C1 segment of cervical spinal cord (tissue), 14 donors: ENCODE results near the gene CAND2.
A peak's percentile ranks its signal among the peaks of the same experiment; 100 is the strongest.

ENCODE experiments used
- DNase-seq, 14 donors: peaks; one replicate each; lab custom pipeline; 2025; lab: John Stamatoyannopoulos, UW

CAND2 gene

GRCh38 chr3:12807066-12807465 lies 10.6 kb downstream of the CAND2 start:
- DNase-seq = no peak

- no peak for DNase-seq
Measured at GRCh38 chr3:12807601-12808359, 11.3 kb downstream of the CAND2 start.

- no peak for DNase-seq
Measured at GRCh38 chr3:12808587-12808986, 12.1 kb downstream of the CAND2 start.

- no peak for DNase-seq
Measured at GRCh38 chr3:12809001-12809400, 12.5 kb downstream of the CAND2 start.

GRCh38 chr3:12809435-12809834 lies 13.0 kb downstream of the CAND2 start:
- DNase-seq = no peak

GRCh38 chr3:12810013-12810780 lies 13.7 kb downstream of the CAND2 start:
- peak in 13 of 14 donors; percentile 58 to 93 (median 86) for DNase-seq

- DNase-seq = no peak
Measured at GRCh38 chr3:12810961-12811360, 14.5 kb downstream of the CAND2 start.

GRCh38 chr3:12812812-12813211 lies 16.3 kb downstream of the CAND2 start:
- no peak for DNase-seq

- no peak for DNase-seq
Measured at GRCh38 chr3:12813967-12814366, 17.5 kb downstream of the CAND2 start.

GRCh38 chr3:12815078-12815477 lies 18.6 kb downstream of the CAND2 start:
- DNase-seq = no peak

- DNase-seq = peak in 1 of 14 donors; percentile 50
Measured at GRCh38 chr3:12815719-12816118, 19.2 kb downstream of the CAND2 start.

- DNase-seq = peak in 1 of 14 donors; percentile 75
Measured at GRCh38 chr3:12816521-12817342, 20.3 kb downstream of the CAND2 start.

- DNase-seq = peak in 1 of 14 donors; percentile 22
Measured at GRCh38 chr3:12817343-12817710, 20.8 kb downstream of the CAND2 start.

GRCh38 chr3:12818273-12818672 lies 21.8 kb downstream of the CAND2 start:
- no peak for DNase-seq

GRCh38 chr3:12818773-12819172 lies 22.3 kb downstream of the CAND2 start:
- no peak for DNase-seq

- no peak for DNase-seq
Measured at GRCh38 chr3:12822725-12823373, 26.4 kb downstream of the CAND2 start.

- no peak for DNase-seq
Measured at GRCh38 chr3:12824299-12824698, 27.8 kb downstream of the CAND2 start.

GRCh38 chr3:12825156-12825555 lies 28.7 kb downstream of the CAND2 start:
- DNase-seq = no peak

GRCh38 chr3:12828751-12829150 lies 32.3 kb downstream of the CAND2 start:
- DNase-seq = no peak

- no peak for DNase-seq
Measured at GRCh38 chr3:12829404-12829803, 32.9 kb downstream of the CAND2 start.
